Urothelium cell line (cell line): ENCODE data around the gene FAM3B.

Experiments
- DNase-seq: peaks from one replicate; pipeline ENCODE4 v3.0.0; 2011; ENCODE audit warnings: low spot score, mixed read lengths
- FAIRE-seq: peaks from 2 replicates; lab custom pipeline; 2011; peaks lifted over from hg19 to GRCh38; lab: Jason Lieb, UNC

Gene FAM3B

GRCh38 chr21:41390043-41390639 lies 73.5 kb downstream of the FAM3B start:
- no peak for FAIRE-seq
- DNase-seq: no peak

- DNase-seq (no peak), FAIRE-seq (no peak)
These were observed 77.4 kb downstream of the FAM3B start for GRCh38 chr21:41393876-41394465.

GRCh38 chr21:41396558-41397075 lies 80.0 kb downstream of the FAM3B start:
- FAIRE-seq: no peak
- no peak for DNase-seq

GRCh38 chr21:41397471-41397891 lies 80.9 kb downstream of the FAM3B start:
- no peak for FAIRE-seq
- DNase-seq: no peak

GRCh38 chr21:41398251-41398650 lies 81.7 kb downstream of the FAM3B start:
- FAIRE-seq (no peak), DNase-seq (no peak)

- no peak for DNase-seq
- FAIRE-seq: no peak
These were observed 82.2 kb downstream of the FAM3B start for GRCh38 chr21:41398831-41399230.

GRCh38 chr21:41399246-41399800 lies 82.7 kb downstream of the FAM3B start:
- no peak for FAIRE-seq
- DNase-seq: no peak

- no peak for DNase-seq
- no peak for FAIRE-seq
These were observed 85.6 kb downstream of the FAM3B start for GRCh38 chr21:41402231-41402630.

- DNase-seq (no peak), FAIRE-seq (no peak)
These were observed 86.2 kb downstream of the FAM3B start for GRCh38 chr21:41402796-41403195.

GRCh38 chr21:41403331-41403730 lies 86.7 kb downstream of the FAM3B start:
- DNase-seq (no peak), FAIRE-seq (no peak)

- no peak for FAIRE-seq
- DNase-seq: no peak
These were observed 87.4 kb downstream of the FAM3B start for GRCh38 chr21:41403966-41404365.

GRCh38 chr21:41405321-41405720 lies 88.7 kb downstream of the FAM3B start:
- DNase-seq (no peak), FAIRE-seq (no peak)

- DNase-seq: no peak
- FAIRE-seq: no peak
These were observed 89.7 kb downstream of the FAM3B start for GRCh38 chr21:41406340-41406739.
